Measurements from ENCODE around the gene CNN2. TPM values are rescaled to one million over a fixed set of nuclear protein-coding genes. Genes with fewer than 3 reads are reported as not detected.

CNN2 gene
- polyA plus RNA-seq, 1 donor from 2014 or later, result 42.8 TPM

DNA sequence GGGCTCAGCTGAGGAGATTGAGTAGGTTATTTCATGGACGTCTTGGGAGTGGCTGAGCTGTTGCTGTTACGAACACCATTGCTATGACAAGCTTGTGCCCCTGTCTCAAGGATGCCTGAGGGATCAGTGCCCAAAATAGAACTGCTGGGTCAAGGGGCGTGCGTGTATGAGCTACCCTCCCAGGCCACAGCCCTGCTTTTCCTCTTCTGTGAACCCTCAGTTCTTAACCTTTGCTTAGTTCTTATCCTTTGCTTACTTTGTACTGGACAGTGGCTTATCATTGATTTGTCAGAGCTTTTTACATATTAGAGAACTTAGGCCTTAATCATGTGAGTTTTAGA is 49.6 kb downstream of the CNN2 start:
- no peak for TF ChIP-seq EP300 (conservative IDR thresholded peaks at IDR 0.05; ENCODE audit: poor library complexity, severe bottlenecking)
- no peak for TF ChIP-seq SMC3 (conservative IDR thresholded peaks at IDR 0.05; ENCODE audit: poor library complexity)
- TF ChIP-seq, protein P1, sequence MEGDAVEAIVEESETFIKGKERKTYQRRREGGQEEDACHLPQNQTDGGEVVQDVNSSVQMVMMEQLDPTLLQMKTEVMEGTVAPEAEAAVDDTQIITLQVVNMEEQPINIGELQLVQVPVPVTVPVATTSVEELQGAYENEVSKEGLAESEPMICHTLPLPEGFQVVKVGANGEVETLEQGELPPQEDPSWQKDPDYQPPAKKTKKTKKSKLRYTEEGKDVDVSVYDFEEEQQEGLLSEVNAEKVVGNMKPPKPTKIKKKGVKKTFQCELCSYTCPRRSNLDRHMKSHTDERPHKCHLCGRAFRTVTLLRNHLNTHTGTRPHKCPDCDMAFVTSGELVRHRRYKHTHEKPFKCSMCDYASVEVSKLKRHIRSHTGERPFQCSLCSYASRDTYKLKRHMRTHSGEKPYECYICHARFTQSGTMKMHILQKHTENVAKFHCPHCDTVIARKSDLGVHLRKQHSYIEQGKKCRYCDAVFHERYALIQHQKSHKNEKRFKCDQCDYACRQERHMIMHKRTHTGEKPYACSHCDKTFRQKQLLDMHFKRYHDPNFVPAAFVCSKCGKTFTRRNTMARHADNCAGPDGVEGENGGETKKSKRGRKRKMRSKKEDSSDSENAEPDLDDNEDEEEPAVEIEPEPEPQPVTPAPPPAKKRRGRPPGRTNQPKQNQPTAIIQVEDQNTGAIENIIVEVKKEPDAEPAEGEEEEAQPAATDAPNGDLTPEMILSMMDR (IDR thresholded peaks at IDR 0.05; ENCODE audit: poor library complexity, severe bottlenecking), result no peak
- TF ChIP-seq RAD21 (conservative IDR thresholded peaks at IDR 0.05), result no peak
- TF ChIP-seq TAF1 (IDR thresholded peaks at IDR 0.05; ENCODE audit: low read depth), result no peak
- TF ChIP-seq, protein P2, sequence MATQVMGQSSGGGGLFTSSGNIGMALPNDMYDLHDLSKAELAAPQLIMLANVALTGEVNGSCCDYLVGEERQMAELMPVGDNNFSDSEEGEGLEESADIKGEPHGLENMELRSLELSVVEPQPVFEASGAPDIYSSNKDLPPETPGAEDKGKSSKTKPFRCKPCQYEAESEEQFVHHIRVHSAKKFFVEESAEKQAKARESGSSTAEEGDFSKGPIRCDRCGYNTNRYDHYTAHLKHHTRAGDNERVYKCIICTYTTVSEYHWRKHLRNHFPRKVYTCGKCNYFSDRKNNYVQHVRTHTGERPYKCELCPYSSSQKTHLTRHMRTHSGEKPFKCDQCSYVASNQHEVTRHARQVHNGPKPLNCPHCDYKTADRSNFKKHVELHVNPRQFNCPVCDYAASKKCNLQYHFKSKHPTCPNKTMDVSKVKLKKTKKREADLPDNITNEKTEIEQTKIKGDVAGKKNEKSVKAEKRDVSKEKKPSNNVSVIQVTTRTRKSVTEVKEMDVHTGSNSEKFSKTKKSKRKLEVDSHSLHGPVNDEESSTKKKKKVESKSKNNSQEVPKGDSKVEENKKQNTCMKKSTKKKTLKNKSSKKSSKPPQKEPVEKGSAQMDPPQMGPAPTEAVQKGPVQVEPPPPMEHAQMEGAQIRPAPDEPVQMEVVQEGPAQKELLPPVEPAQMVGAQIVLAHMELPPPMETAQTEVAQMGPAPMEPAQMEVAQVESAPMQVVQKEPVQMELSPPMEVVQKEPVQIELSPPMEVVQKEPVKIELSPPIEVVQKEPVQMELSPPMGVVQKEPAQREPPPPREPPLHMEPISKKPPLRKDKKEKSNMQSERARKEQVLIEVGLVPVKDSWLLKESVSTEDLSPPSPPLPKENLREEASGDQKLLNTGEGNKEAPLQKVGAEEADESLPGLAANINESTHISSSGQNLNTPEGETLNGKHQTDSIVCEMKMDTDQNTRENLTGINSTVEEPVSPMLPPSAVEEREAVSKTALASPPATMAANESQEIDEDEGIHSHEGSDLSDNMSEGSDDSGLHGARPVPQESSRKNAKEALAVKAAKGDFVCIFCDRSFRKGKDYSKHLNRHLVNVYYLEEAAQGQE (IDR thresholded peaks at IDR 0.05; ENCODE audit: borderline replicate concordance), result no peak
- TF ChIP-seq EZH2 (IDR thresholded peaks at IDR 0.05; ENCODE audit: borderline replicate concordance, insufficient read depth, low read length, poor library complexity, severe bottlenecking), result no peak
- no peak for TF ChIP-seq MXI1 (conservative IDR thresholded peaks at IDR 0.05; ENCODE audit: poor library complexity, severe bottlenecking)
- TF ChIP-seq POLR2AphosphoS5 (IDR thresholded peaks at IDR 0.05), result no peak
- Histone ChIP-seq H3F3A (ENCODE audit: insufficient read depth, low read length, poor library complexity, severe bottlenecking) (no peaks in the 10 kb centered on the region), H3K4me3 (ENCODE audit: low read length) (no peak overlapping the region), H3K79me2 (replicated peaks; ENCODE audit: insufficient read depth, low read length) (no peaks in the 10 kb centered on the region), H3K9me2 (ENCODE audit: insufficient read depth, low read length) (no peaks in the 10 kb centered on the region), H2AFZ (ENCODE audit: low read depth, low read length) (no peak overlapping the region), H3K9ac (ENCODE audit: low read length) (no peak overlapping the region), H3K36me3 (ENCODE audit: insufficient read depth, low read length) (no peaks in the 10 kb centered on the region), H3K9me3 (ENCODE audit: low read length) (no peaks in the 10 kb centered on the region), H4K20me1 (ENCODE audit: insufficient read depth) (no peaks in the 10 kb centered on the region), H3K4me2 (ENCODE audit: low read length) (no peak overlapping the region), H3K27me3 (ENCODE audit: insufficient read depth, low read depth, low read length) (peaks cover 15% of the 10 kb centered on the region), H3K27ac (ENCODE audit: low read length) (no peak overlapping the region)

DNA sequence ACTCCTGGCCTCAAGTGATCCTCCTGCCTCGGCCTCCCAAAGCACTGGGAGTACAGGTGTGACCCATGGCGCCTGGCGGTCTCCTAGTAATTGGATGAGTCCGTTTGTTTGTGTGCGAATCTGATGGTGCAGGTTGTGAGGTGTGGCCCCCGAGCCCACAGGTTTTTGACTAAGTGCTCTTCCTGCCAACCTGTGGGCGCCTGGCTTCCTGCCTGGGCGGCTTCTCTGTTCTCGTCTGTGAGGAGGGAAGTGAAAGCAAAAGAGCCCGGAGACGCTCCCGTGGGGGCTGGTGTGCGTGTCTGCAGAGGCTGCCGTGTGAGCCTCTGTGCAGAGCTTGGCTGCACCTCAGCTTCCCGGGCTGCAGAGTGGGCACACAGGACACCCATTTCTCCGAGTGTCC is 50.5 kb downstream of the CNN2 start:
- Histone ChIP-seq H4K20me1 (ENCODE audit: insufficient read depth) (no peaks in the 10 kb centered on the region), H3K27ac (ENCODE audit: low read length) (no peak overlapping the region), H3K4me3 (ENCODE audit: low read length) (no peak overlapping the region), H3K36me3 (ENCODE audit: insufficient read depth, low read length) (no peaks in the 10 kb centered on the region), H2AFZ (ENCODE audit: low read depth, low read length) (no peak overlapping the region), H3K4me2 (ENCODE audit: low read length) (no peak overlapping the region), H3F3A (ENCODE audit: insufficient read depth, low read length, poor library complexity, severe bottlenecking) (no peaks in the 10 kb centered on the region), H3K27me3 (ENCODE audit: insufficient read depth, low read depth, low read length) (peaks cover 8% of the 10 kb centered on the region), H3K79me2 (replicated peaks; ENCODE audit: insufficient read depth, low read length) (no peaks in the 10 kb centered on the region), H3K9me2 (ENCODE audit: insufficient read depth, low read length) (no peaks in the 10 kb centered on the region), H3K9ac (ENCODE audit: low read length) (no peak overlapping the region), H3K9me3 (ENCODE audit: low read length) (no peaks in the 10 kb centered on the region)
- TF ChIP-seq RAD21 (conservative IDR thresholded peaks at IDR 0.05) (no peak), EZH2 (IDR thresholded peaks at IDR 0.05; ENCODE audit: borderline replicate concordance, insufficient read depth, low read length, poor library complexity, severe bottlenecking) (no peak), POLR2AphosphoS5 (IDR thresholded peaks at IDR 0.05) (no peak), EP300 (conservative IDR thresholded peaks at IDR 0.05; ENCODE audit: poor library complexity, severe bottlenecking) (no peak), TAF1 (IDR thresholded peaks at IDR 0.05; ENCODE audit: low read depth) (no peak), MXI1 (conservative IDR thresholded peaks at IDR 0.05; ENCODE audit: poor library complexity, severe bottlenecking) (no peak), SMC3 (conservative IDR thresholded peaks at IDR 0.05; ENCODE audit: poor library complexity) (no peak)
- TF ChIP-seq, protein P2 (IDR thresholded peaks at IDR 0.05; ENCODE audit: borderline replicate concordance), result no peak
- TF ChIP-seq, protein P1 (IDR thresholded peaks at IDR 0.05; ENCODE audit: poor library complexity, severe bottlenecking), result no peak

All from neural cell (in vitro differentiated cells).